GM19372 (cell line): ENCODE measurements around the gene PDE9A.
"Not testable (repeated sequence)": the region's sequence is repeated elsewhere in the genome, so short reads cannot be mapped to it uniquely, and the experiment has no call there.

Experiments
- ATAC-seq: cut with Tn5 transposase; IDR thresholded peaks from one replicate; pipeline ENCODE4 v1.9.1; 2021; ENCODE audit warnings: mild to moderate bottlenecking, low read depth, moderate library complexity; ENCODE audit not compliant: unreplicated experiment

The PDE9A gene

GRCh38 chr21:42812528-42813241 is 159.3 kb downstream of the PDE9A start:
- ATAC-seq: not testable (repeated sequence)

GRCh38 chr21:42815217-42815616 is 161.8 kb downstream of the PDE9A start:
- no peak for ATAC-seq

- ATAC-seq: no peak
Measured at GRCh38 chr21:42818328-42818749, 164.9 kb downstream of the PDE9A start.

- ATAC-seq: no peak
Measured at GRCh38 chr21:42819861-42820615, 166.6 kb downstream of the PDE9A start.

- no peak for ATAC-seq
Measured at GRCh38 chr21:42820616-42821465, 167.4 kb downstream of the PDE9A start.
